GM18519 (cell line): ENCODE data around the gene RASGRP3.

Experiments
- ATAC-seq: cut with Tn5 transposase; IDR thresholded peaks from one replicate; pipeline ENCODE4 v1.9.1; 2021; ENCODE audit warnings: mild to moderate bottlenecking, moderate library complexity; ENCODE audit not compliant: unreplicated experiment, low FRiP score

Gene RASGRP3

GRCh38 chr2:33489835-33490431, 13.5 kb downstream of the RASGRP3 start:
- ATAC-seq, result no peak

DNA sequence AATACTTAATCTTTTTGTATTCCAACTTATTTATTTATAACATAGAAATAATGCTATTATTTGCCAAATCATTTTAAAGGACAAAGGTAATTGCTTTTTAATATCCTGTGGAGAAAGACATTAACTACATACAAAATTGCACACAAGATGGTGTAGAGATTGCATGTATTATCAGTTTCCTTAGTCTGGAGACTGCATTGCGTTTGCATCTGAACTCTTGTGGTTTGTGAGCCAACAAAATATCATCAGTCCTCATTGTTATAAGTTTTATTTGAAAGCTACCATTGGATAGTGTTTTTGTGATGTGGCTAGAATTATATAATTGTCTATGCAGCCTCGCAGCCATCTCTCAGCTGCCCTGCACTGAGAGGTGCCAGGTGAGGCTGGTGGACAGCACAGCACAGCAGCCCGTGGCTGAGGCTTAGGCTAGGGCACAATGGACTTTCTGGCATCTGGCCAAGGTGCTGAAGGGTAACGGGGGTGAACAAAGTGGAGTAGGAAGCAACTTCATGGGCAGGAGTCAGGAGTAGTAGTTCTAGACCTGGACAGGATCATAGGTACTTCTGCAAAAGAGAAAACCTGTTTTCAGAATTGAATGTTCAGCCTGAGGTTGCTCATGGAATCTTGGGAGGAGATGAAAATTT, 15.1 kb downstream of the RASGRP3 start:
- ATAC-seq, result no peak

- no peak for ATAC-seq
These were observed 16.1 kb downstream of the RASGRP3 start for GRCh38 chr2:33492399-33493134.

DNA sequence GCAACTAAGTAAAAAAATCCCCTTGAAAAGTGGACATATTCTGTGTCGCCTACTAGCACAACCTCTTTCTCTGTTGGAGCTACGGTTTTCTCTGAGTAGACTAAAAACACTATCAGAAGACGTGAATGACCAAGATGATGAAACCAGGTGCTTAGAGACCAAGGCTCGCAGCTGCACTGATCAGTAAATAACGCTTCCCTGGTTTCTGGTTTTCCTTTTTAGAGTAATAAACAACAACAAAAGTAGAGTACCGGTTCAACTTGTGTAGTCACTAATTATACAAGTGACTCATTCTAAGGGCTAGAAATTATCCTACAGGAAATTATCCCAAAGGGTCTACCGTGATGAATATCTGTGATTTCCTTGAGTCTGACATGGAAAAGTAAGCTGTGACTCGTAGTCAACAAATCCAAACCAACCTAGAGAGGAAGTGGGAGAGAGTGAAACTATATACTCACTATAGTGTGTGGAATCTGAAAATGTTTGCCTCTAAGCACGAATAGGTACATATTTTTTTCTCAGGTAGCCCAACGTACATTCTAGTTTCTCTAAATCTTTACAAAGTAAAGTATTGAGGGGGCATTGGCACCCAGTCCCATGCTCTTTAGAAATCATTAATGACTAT, 17.8 kb downstream of the RASGRP3 start:
- peak; percentile 41 for ATAC-seq

DNA sequence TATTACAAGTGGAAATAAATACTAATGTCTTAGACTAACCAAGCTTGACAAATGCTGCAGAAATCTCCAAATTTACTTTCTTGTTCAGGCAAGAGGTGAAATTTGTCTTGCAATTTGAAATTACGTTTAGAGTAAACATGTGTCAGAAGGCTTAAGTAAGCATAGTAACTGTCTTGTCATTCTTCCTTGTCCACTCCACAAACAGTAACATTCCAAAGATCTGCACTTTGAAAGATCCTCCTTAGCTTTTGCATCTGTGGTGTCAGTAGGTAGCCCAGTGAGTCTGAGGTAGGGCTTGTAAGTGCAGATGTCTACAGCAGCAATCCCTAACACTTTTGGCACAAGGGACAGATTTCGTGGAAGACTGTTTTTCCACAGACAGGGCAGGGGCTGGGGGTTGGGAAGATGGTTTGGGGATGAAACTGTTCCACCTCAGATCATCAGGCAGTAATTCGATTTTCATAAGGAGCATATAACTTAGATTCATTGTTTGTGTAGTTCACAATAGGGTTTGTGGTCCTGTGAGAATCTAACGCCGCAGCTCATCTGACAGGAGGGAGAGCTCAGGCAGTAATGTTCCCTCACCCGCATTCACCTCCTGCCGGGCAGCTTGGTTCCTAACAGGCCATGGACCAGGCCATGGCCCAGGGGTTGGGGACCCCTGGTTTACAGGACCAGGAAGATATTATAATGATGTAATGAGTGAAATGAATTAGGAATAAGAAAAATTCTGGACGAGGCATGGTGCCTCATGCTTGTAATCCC, 18.6 kb downstream of the RASGRP3 start:
- ATAC-seq, result no peak

GRCh38 chr2:33495683-33496082, 19.2 kb downstream of the RASGRP3 start:
- ATAC-seq, result no peak

DNA sequence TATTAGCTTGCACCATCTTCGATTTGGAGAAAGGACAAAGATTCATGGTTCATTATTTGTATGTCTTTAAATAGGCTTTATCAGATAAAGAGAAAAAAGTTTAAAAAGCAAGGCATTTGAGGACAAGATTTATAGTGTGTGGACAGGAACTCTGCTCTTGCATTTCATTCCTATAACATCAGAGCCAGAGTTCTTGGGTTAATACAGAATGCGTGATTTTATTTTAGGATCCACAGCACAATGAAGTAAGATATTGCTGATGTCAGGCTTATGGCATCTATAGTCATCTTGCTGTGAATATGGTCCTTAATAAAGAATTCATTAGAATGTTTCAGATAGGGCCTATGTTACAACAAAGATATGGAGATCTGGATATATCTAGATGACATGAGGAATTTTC, 19.7 kb downstream of the RASGRP3 start:
- no peak for ATAC-seq

- no peak for ATAC-seq
These were observed 20.3 kb downstream of the RASGRP3 start for GRCh38 chr2:33496726-33497125.

DNA sequence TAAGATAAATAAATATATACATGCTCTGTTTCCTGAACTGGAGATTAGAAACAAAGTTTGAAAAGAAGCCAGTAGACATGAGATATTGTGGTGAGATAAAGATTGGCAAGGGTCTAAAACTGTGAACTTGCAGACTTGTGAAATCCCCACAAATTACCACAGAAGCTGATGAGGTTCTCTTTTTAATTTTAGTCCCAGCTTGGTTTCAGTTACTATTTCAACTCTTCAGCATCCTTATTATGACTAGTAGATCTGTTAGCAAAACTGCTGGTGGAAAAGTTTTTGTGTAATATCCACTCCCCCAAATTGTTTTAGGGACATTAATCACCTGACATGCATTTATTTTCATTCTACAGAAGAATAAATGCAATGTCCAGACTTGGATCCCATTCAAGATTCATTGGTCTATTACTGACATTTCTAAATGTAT, 20.8 kb downstream of the RASGRP3 start:
- ATAC-seq, result peak; percentile 58

DNA sequence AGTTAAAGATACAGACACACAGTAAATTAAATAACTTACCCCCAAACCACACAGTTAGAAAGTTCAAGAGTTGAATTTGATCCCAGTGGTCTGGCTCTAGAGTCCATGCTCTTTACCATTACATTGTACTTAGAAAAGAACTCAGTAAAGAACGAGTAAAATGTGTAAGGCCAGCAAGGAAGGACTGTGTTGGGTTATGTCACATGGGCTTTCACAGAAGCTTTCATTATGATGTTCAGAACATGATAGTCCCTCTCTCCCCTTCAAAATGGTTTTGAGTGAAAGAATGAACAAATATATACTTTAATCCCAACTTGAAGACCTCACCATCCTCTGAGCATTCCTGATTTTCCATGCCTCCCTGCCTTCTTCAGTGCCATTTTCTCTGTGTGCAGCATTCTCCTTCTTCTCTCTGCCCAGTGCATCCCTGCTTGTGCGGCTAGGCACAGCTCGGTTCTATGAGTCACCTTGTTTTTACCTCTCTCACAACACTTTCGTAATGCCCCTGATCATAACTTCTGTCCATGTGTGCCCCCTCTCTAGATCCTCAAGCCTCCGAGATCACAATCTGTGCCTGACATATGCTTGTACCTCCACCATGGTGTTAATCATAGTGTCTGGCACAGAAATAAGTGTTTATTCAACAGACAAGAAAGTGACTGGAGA, 22.0 kb downstream of the RASGRP3 start:
- no peak for ATAC-seq

DNA sequence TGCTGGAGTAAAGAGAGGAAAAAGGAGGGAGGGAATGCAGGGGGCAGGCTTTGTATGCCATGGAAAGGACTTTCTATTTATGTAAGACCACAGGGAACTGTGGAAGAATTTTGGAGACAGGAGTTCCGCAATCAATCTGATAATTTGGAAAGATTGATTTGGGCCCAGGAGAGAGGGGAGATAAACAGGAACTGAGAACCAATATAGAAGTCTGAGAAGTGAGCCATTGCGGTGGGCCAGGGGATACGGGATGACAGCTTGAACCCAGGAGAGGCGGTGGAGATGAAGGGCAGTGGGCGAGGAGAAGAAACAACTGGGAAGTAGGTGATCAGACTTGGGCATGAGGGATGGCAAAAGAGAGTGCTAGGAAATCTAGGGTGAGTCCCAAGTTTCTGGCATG, 23.7 kb downstream of the RASGRP3 start:
- no peak for ATAC-seq

- ATAC-seq, result no peak
These were observed 25.6 kb downstream of the RASGRP3 start for GRCh38 chr2:33502025-33502424.

GRCh38 chr2:33503002-33503401, 26.6 kb downstream of the RASGRP3 start:
- no peak for ATAC-seq

DNA sequence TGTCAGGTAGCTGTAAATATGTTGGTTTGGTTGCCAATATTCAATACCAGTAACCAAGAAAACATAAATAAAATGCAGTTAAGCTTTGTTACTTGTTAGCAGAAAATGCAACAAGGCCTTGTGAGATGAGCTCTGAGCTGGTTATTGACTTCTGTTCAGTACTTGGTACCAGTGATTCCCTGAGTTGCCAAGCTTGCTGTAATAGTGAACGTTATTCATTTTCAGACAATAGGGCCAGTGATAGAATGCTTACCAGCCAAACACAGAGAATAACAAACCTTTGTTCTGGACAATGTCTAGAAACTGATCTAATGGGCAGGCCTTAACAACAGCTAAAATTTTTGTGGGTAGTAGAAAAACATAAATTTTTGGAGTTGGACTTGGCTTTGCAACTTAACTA, 29.5 kb downstream of the RASGRP3 start:
- ATAC-seq, result no peak

DNA sequence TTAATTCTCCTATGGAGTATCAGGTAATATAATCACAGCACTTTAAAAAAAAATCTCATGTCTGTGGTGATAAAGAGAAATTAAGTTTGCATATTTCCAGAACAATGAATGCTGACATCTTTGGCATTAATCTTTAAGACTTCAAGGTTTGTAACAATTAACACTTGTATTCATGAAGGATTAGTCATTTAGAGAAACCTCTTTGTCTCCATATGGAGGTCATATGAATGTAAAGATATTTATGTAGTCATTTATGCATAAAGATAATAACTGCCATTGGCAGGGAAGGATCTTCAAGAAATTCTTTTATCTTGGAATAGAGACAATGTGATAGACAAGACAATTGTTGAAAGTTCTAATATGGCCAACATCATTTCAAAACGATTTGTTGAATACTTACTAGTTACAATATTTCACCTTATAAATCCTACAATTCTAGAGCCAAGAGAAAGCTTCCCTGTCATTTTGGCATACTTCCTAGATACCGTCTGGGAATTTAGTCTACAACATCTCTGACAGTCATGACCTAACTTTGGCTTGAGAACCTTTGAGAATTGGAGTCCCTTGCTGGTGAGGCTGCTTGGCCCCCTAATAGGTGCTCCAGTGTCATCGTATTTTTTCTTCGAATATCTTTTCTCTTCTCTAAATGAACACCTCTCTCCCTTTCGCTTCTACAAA, 33.6 kb downstream of the RASGRP3 start:
- ATAC-seq, result no peak

GRCh38 chr2:33510586-33510968, 34.1 kb downstream of the RASGRP3 start:
- no peak for ATAC-seq

GRCh38 chr2:33511141-33511540, 34.7 kb downstream of the RASGRP3 start:
- no peak for ATAC-seq

DNA sequence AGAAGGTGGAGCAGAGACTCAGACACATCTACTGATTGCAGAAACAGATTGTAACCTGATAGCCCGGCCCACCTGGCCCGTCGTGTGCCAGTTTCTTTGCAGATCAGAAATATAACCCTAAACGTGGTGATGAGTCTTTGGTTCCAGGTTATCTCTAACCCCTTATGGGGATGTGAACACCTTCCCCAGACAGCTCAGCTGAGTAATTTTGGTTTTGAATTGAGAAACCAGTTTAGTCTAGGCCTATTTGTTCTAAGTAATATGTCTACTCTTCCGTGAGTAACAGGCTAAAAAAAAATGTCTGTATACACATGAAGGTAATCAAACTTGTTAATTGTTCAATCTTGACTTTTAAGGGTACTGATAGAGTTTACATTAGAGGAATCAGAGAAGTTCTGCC, 35.7 kb downstream of the RASGRP3 start:
- ATAC-seq, result no peak

DNA sequence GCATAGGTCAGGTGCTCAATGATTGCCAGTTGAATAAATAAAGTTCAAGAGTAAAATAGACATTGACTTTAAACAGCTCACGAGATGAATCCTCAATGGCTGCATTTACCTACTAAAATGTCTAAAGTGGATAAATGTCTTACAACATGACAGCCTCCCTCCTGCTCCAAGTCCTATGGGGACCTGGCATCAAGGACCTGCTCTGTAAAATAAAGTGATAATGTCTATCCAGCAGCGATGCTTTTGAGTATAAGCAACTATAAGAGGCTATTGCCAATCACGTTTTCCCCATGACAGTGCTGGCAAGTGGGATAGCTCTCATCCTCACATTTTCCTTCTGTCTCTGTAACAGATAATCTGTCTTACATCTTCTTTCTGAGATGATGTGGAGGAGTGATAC, 37.0 kb downstream of the RASGRP3 start:
- ATAC-seq, result no peak
